GM12801 (cell line): ENCODE results near the gene HCN4.

ENCODE experiments used
- TF ChIP-seq, protein P1 (sequence below): IDR thresholded peaks from one replicate; pipeline ENCODE4 v1.5.1; 2011; ENCODE audit warnings: control low read depth; ENCODE audit not compliant: insufficient read length; ENCODE audit errors: extremely low read depth

The HCN4 gene

DNA sequence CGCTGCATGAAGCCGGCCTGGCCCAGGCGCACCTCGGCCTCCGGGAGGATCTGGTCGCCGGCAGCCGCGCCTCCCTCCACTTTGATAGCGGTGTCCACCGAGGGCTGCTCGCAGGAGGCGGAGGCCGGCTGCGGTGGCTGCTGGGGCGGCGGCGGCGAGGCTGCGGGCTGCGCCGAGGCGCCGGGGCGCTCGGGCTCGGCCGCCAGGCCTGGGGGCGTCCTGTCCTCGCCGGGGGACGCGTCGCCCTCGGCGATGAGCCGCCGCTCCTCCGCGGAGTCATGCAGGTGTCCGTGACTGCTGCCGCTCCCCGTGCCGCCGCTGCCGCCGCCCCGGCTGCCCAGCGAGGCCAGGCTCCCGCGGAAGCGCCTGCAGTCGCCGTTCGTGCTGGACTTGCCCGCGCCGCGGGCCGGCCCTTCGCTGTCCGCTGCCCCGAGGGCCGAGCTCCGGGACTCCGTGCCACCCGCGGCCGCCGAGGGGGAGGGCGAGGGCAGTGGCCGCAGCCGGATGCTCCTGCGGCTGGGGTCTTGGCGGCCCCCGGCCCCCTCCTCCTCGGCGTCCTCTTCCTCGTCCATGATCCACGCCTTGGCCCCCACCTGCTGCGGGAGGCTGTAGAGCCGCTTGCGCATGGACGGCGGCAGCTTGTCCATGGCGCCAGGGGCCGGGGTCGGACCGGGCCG is 996 bp downstream of the HCN4 start:
- TF ChIP-seq, protein P1, sequence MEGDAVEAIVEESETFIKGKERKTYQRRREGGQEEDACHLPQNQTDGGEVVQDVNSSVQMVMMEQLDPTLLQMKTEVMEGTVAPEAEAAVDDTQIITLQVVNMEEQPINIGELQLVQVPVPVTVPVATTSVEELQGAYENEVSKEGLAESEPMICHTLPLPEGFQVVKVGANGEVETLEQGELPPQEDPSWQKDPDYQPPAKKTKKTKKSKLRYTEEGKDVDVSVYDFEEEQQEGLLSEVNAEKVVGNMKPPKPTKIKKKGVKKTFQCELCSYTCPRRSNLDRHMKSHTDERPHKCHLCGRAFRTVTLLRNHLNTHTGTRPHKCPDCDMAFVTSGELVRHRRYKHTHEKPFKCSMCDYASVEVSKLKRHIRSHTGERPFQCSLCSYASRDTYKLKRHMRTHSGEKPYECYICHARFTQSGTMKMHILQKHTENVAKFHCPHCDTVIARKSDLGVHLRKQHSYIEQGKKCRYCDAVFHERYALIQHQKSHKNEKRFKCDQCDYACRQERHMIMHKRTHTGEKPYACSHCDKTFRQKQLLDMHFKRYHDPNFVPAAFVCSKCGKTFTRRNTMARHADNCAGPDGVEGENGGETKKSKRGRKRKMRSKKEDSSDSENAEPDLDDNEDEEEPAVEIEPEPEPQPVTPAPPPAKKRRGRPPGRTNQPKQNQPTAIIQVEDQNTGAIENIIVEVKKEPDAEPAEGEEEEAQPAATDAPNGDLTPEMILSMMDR: no peak

DNA sequence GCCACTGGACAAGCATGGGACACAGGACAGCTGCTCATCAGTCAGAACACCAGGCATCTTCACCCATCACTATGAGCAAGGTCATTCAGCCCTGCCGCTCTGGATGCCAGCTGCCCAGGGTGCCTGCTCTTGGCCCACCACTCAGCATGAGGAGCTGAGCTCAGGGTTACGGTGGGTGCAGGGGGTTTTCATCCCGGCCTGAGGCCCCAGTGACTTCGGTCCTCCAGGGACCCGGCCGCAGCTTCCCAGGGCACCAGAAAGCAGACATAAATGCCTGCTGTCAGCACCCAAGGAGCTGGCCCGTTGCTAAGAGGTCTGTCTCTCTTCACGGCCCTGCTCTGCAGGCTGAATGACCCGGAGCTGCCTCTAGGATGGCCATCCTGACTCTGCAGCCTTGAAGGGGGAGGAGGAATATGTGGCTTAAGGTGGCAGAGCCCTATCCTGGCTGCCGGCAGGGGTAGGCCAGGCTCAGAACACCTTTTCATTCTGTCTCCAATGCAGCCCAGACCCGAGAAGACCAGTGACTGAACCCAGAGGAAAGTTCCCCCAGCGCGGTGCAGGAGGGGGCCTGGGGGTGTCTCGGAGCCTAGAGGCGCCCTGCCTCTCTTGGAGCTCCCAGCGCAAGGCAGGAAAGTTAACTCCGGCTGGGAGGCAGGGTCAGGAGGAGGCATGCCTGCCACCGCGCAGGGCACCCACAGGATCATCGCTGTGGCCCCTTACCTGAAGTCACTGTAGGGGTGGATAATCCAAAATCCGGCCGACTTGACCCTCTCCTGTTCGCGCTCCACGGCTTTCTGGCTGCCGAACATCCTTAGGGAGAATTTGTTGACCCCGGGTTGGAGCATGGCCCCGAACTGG is 1.8 kb downstream of the HCN4 start:
- TF ChIP-seq, protein P1: no peak

DNA sequence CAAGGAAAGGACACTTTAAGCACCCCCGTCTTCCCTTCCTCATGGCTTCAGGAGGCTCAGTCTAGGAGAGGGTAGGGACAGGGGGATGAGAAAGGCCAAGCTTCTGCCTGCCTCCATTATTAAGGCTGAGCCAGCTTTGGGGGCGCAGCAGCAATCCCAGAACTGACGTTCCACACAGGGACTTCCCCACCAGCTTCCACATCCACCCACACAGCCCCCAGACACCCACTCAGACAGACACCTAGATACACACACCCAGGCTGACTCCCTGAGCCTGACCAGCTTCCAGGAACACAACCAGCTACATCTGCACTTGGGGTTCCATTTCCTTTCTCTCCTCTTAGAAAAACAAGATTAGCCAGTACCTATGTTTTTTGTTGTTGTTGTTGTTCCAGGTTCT is 4.7 kb downstream of the HCN4 start:
- TF ChIP-seq, protein P1: no peak

DNA sequence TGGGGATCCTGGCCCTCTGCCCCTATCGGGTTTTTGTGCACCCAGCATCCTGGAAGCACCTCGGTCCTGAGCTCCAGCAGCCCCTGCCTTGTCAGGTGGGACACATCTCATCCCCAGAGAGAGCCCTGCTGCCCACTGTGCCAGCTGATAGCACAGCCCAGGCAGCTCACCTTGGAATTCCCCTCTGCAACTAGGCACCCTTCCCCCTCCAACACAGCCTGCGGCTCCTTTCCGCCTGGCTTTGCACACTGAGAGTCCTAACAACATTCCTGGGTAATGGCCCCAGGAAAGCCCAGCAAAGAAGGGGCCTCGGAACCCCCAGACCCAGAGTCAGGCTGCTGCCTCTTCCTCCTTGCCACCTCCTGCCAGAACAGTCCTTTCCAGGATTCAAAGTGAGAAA is 5.9 kb downstream of the HCN4 start:
- TF ChIP-seq, protein P1: no peak

DNA sequence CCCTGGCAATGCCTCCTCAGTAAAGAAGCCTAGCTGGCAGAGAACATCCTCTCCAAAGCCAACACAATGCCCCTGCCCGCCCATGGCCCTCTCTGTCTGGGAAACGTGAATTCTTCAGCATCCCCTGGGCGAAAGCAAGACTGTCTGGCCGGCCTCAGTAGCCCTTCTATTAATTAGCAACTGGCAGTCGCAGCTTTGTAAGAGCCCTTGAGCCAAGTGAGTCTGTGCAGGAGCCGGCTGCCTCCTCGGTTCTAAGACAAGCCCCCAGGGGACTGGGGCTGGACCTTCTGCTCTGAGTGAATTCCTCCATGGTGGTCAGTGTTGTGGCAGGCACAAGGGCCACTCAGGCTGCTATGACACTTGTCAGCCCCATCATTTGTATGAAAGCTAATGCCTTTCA is 7.4 kb downstream of the HCN4 start:
- TF ChIP-seq, protein P1: no peak

DNA sequence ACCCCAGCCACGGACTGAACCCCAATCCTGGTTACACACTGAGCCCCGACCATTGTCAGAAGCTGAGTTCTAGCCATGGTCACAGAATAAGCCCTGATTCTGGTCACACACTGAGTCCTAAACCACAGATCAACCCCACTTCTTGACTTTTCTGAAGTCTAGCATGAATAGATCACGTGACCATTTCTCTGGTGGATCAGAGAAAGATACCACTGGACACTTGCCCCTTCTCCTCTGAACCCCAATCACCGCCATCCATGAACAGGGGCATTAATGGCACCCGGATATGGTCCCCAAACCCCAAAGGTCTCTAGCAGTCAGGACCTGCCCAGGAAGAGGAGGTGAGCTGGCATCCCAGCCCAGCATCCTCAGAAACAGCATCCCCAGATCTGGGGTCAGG is 9.1 kb downstream of the HCN4 start:
- TF ChIP-seq, protein P1: no peak

DNA sequence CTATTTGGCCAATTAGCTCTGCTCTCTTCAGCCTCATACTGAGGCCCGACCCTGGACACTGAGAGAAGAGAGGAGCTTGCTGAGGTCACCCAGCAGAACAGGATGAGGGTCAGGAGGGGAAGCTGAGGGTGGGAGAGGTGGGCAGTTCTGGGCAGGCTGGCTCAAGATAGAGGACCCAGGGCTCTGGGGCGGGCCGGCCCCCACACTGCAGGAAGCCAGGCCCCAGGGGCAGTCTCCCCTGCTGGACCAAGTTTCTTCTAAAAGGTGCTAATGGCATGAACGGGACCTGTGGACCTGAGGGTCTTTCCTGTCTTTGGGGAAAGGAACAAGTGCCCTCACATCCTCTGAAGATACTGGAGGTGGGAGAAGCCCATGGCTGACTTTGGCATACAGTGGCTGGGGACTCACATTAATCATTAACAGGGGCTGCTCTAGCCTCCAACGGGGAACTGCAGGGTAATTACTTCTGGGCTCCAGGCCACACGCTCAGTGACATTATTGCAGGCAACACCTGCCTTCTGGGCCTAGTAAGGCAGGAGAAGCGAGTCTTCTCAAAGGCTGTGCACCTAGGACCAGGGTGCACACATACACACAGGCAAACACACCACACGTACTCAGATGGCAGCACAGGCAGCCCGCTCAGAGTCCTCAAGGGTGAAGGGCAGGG is 10.6 kb downstream of the HCN4 start:
- TF ChIP-seq, protein P1: no peak
